ENCODE measurements around the gene GBGT1. TPM values are rescaled to one million over a fixed set of nuclear protein-coding genes. Genes with fewer than 3 reads are reported as not detected.

GBGT1 gene
- total RNA-seq, 1 donor from 2014 or later, result 13.4 TPM

DNA sequence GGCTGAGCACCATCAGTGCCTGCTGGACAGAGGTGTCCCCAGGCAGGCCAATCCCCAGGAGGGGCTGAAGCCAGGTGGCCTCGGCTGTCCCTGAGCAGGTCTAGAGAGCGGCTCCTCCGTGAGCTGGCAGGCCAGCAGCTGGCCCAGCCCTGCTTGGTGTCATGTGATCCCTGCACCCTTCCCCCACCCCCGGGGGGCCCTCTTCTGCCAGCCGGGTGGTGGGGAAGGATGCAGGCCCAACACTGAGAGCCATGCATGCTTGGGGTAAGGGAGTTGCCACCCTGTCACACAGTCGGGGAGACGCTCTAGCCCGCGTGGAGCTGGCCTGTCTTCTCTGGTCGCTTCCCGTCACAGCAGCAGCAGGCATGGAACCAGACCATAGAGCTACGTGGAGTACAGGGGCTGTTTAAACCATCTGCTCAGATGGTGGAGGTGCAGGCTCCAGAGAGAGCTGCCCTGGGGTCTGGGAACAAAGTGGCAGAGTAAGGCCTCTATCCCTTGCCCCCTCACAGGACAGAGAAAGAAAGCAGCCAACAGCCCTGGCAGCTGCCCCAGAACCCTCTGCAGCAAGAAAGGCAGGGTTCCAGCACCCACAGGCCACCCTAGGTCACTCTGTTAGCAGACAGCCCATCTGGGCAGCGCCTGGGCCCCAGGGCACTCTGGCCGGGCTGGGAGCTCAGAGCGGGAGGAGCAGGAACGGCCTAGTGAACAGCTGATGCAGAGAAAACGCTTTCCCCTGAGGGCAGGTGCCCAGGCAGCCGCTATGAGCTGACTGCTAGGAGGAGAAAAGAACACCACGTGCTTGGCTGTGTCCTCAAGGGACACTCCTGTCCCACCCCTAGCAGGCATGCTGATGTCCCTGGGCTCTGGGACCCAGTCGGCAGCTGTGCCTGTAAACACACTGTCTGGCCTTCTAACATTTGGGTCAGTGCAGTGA, 49.5 kb downstream of the GBGT1 start:
- Histone ChIP-seq H3K36me3 (peaks cover 16 to 24% of the 10 kb centered on the region in 2 donors), H3K4me3 (peak overlapping the region in 1 of 2 donors; percentile 11)

GRCh38 chr9:133113163-133113948, 50.4 kb downstream of the GBGT1 start:
- H3K36me3 ChIP-seq, result peaks cover 24 to 33% of the 10 kb centered on the region in 2 donors
- intact Hi-C loops (cut with DNase I), result no loop called here
- DNase-seq (ENCODE audit: low spot score in 2 of 2), result peak in 1 of 2 donors; percentile 75
- peak overlapping the region; percentile 67 to 68 for H3K27ac ChIP-seq
- TF ChIP-seq, protein P1, sequence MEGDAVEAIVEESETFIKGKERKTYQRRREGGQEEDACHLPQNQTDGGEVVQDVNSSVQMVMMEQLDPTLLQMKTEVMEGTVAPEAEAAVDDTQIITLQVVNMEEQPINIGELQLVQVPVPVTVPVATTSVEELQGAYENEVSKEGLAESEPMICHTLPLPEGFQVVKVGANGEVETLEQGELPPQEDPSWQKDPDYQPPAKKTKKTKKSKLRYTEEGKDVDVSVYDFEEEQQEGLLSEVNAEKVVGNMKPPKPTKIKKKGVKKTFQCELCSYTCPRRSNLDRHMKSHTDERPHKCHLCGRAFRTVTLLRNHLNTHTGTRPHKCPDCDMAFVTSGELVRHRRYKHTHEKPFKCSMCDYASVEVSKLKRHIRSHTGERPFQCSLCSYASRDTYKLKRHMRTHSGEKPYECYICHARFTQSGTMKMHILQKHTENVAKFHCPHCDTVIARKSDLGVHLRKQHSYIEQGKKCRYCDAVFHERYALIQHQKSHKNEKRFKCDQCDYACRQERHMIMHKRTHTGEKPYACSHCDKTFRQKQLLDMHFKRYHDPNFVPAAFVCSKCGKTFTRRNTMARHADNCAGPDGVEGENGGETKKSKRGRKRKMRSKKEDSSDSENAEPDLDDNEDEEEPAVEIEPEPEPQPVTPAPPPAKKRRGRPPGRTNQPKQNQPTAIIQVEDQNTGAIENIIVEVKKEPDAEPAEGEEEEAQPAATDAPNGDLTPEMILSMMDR (IDR thresholded peaks at IDR 0.05), result no peak
- no peaks in the 10 kb centered on the region for H3K9me3 ChIP-seq
- H3K4me3 ChIP-seq, result peak overlapping the region in 1 of 2 donors; percentile 11
- no peaks in the 10 kb centered on the region for H3K27me3 ChIP-seq
- peaks cover 9 to 22% of the 10 kb centered on the region in 2 donors for H3K4me1 ChIP-seq

More for the DNA sequence above, 49.5 kb downstream of the GBGT1 start:
- peaks cover 12 to 26% of the 10 kb centered on the region in 2 donors for H3K4me1 ChIP-seq
- intact Hi-C loops (cut with DNase I), result no loop called here
- H3K27me3 ChIP-seq, result no peaks in the 10 kb centered on the region
- TF ChIP-seq, protein P1 (IDR thresholded peaks at IDR 0.05), result no peak
- DNase-seq (ENCODE audit: low spot score in 2 of 2), result peak in 1 of 2 donors; percentile 64
- peak overlapping the region; percentile 67 to 68 for H3K27ac ChIP-seq
- no peaks in the 10 kb centered on the region for H3K9me3 ChIP-seq

DNA sequence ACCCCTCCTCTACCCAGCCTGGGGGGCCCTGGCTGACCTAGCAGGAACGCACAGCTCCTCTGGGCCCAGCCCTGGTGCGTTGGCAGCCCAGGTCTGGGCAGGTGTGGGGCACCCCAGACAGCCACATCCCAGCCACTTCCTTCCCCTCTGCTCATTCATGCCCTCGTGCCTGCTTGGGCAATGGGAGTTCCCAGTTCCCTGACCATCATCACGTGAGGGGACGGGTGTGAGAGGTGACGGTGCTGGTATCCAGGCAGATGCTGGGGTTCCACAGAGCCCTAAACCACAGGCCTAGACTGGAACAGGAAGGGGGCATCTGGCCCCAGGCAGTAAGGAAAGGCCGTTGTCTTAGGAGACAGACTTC, 51.1 kb downstream of the GBGT1 start:
- peak; percentile 80 to 87 for DNase-seq (ENCODE audit: low spot score in 2 of 2)

DNA sequence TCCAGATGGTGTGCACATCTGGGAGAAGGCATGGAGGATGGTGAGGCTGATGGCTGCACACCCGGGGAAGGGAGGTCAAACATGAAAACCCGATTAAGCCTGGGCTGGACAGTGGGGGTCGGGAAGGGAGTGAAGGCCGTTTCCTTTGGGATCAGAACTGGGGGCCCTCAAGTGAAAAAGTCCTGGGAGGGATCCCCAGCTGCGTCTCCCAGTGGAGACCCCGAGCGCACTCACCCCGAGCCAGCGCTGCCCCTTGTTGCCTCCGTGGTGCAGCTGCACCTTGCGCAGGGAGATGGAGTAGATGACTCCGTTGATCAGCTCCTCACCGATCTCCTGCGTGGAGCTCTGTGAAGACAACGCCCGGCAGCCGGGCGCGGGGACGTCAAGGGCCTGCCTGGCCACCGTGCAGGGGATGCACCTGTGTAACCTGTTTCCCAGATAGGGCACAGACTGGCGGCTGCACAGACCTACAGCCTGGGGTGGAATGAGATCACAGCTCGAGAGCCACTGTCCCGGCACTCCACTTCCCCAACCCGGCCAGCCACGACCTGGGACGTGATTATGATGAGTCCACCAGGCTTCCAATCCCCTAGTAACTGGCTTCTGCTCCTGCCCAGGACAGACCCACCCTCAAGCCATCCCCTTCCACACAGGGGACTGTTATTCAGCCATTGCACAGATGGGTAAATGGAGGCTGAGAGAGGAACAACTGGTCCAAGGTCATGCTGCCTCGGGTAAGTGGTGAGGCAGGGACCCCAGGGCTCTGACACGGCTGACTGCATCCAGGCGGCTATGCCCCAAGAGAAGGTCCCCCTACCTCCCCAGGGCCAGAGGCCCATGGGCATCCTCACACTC, 51.7 kb downstream of the GBGT1 start:
- Histone ChIP-seq H3K36me3 (peaks cover 38 to 46% of the 10 kb centered on the region in 2 donors), H3K4me1 (peaks cover 9 to 22% of the 10 kb centered on the region in 2 donors), H3K27ac (no peak overlapping the region), H3K9me3 (no peaks in the 10 kb centered on the region), H3K27me3 (no peaks in the 10 kb centered on the region), H3K4me3 (no peak overlapping the region)
- TF ChIP-seq, protein P1 (IDR thresholded peaks at IDR 0.05), result no peak
- intact Hi-C loops (cut with DNase I), result no loop called here
- DNase-seq (ENCODE audit: low spot score in 2 of 2), result no peak

More for the DNA sequence above, 51.1 kb downstream of the GBGT1 start:
- no peak overlapping the region for H3K4me3 ChIP-seq
- peaks cover 31 to 40% of the 10 kb centered on the region in 2 donors for H3K36me3 ChIP-seq
- H3K4me1 ChIP-seq, result peaks cover 9 to 22% of the 10 kb centered on the region in 2 donors
- no peaks in the 10 kb centered on the region for H3K9me3 ChIP-seq
- H3K27me3 ChIP-seq, result no peaks in the 10 kb centered on the region
- H3K27ac ChIP-seq, result peak overlapping the region; percentile 67 to 68
- TF ChIP-seq, protein P1 (IDR thresholded peaks at IDR 0.05), result no peak
- intact Hi-C loops (cut with DNase I), result no loop called here

Data from ascending aorta (tissue), 2 donors.